OCI-LY1 (cell line): ENCODE measurements around the gene CSNK1D.

Experiments
- CTCF ChIP-seq: fragments of 200-600 bp; sonication (generic), shearing (Covaris generic); IDR thresholded peaks from 2 replicates; pipeline ENCODE4 v1.5.1; 2017; ENCODE audit warnings: mild to moderate bottlenecking, antibody characterized with exemption, low read length, moderate library complexity, mixed read lengths
- EZH2 ChIP-seq: fragments of 200-600 bp; sonication (generic), shearing (Covaris generic); IDR thresholded peaks from 2 replicates; pipeline ENCODE4 v1.8.0; 2017; ENCODE audit warnings: borderline replicate concordance, mixed run types, mild to moderate bottlenecking, antibody characterized with exemption, low read length, moderate library complexity, mixed read lengths

- peak; percentile 90 for TF ChIP-seq CTCF
- TF ChIP-seq EZH2: no peak
Measured at GRCh38 chr17:82205720-82206508, 67.6 kb downstream of the CSNK1D start.
